HL-60 (cell line): ENCODE data around the gene ZRANB2.

Experiments used
- CTCF ChIP-seq: IDR thresholded peaks from one replicate; pipeline ENCODE4 v1.5.1; 2011; ENCODE audit warnings: low read length, control low read depth, inconsistent platforms; ENCODE audit not compliant: insufficient read depth
- SPI1 ChIP-seq: IDR thresholded peaks from 2 replicates; pipeline ENCODE4 v1.6.1; 2012; ENCODE audit warnings: low read depth, mild to moderate bottlenecking, borderline replicate concordance

- TF ChIP-seq CTCF, result no peak
- TF ChIP-seq SPI1, result no peak
Measured at GRCh38 chr1:71039661-71040262, 41.1 kb downstream of the ZRANB2 start.
